ENCODE results near the gene LCLAT1.

Gene LCLAT1

GRCh38 chr2:30448866-30449265 is 1.8 kb downstream of the LCLAT1 start:
- no peak overlapping the region for H3K4me3 ChIP-seq (replicated peaks; ENCODE audit: insufficient read depth, low read length)

DNA sequence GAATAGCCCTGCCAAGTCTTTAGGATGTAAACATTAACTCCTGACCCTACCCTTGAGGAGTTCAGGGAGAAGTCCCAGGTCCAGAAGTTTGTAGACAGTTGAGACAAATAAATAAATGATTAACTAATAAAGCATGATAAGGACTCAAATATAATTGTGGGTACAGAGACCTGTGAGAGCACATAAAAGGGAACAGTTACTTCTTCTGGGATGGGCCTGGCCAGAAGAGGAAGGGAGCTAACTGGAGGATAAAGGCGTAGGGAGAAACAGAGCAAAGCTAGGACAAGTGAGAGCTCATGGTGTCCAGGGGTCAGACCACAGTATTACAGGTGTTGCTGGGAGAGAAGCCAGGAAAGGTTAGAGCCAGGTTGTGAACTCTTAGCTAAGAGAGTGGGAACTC is 3.0 kb downstream of the LCLAT1 start:
- H3K27ac ChIP-seq (replicated peaks): no peak overlapping the region
- no peaks in the 10 kb centered on the region for H3K27me3 ChIP-seq (ENCODE audit: insufficient read depth, poor library complexity, severe bottlenecking)
- no peak overlapping the region for H3K4me3 ChIP-seq (replicated peaks; ENCODE audit: insufficient read depth, low read length)
- no peak for DNase-seq (ENCODE audit: low read depth in 1 of 2, low spot score in 1 of 2)
- TF ChIP-seq SPI1 (IDR thresholded peaks at IDR 0.05; ENCODE audit: borderline replicate concordance, low read depth) (no peak), POLR2AphosphoS5 (IDR thresholded peaks at IDR 0.05; ENCODE audit: low read depth) (no peak), GABPA (IDR thresholded peaks at IDR 0.05; ENCODE audit: low read depth) (no peak), CTCF (IDR thresholded peaks at IDR 0.05; ENCODE audit: insufficient read depth, low read length) (no peak), REST (IDR thresholded peaks at IDR 0.05; ENCODE audit: insufficient replicate concordance, low read depth) (no peak)

More at GRCh38 chr2:30448866-30449265, 1.8 kb downstream of the LCLAT1 start:
- TF ChIP-seq POLR2AphosphoS5 (IDR thresholded peaks at IDR 0.05; ENCODE audit: low read depth): no peak
- no peak for TF ChIP-seq CTCF (IDR thresholded peaks at IDR 0.05; ENCODE audit: insufficient read depth, low read length)
- TF ChIP-seq SPI1 (IDR thresholded peaks at IDR 0.05; ENCODE audit: borderline replicate concordance, low read depth): no peak
- no peak for TF ChIP-seq REST (IDR thresholded peaks at IDR 0.05; ENCODE audit: insufficient replicate concordance, low read depth)
- no peak for TF ChIP-seq GABPA (IDR thresholded peaks at IDR 0.05; ENCODE audit: low read depth)
- Histone ChIP-seq H3K27ac (replicated peaks) (no peak overlapping the region), H3K27me3 (ENCODE audit: insufficient read depth, poor library complexity, severe bottlenecking) (no peaks in the 10 kb centered on the region)
- no peak for DNase-seq (ENCODE audit: low read depth in 1 of 2, low spot score in 1 of 2)

GRCh38 chr2:30453498-30453897 is 6.5 kb downstream of the LCLAT1 start:
- no peak for DNase-seq (ENCODE audit: low read depth in 1 of 2, low spot score in 1 of 2)
- TF ChIP-seq SPI1 (IDR thresholded peaks at IDR 0.05; ENCODE audit: borderline replicate concordance, low read depth) (no peak), POLR2AphosphoS5 (IDR thresholded peaks at IDR 0.05; ENCODE audit: low read depth) (no peak)
- H3K4me3 ChIP-seq (replicated peaks; ENCODE audit: insufficient read depth, low read length): no peak overlapping the region

GRCh38 chr2:30454571-30454970 is 7.5 kb downstream of the LCLAT1 start:
- no peak for DNase-seq (ENCODE audit: low read depth in 1 of 2, low spot score in 1 of 2)
- Histone ChIP-seq H3K27ac (replicated peaks) (no peak overlapping the region), H3K4me3 (replicated peaks; ENCODE audit: insufficient read depth, low read length) (no peak overlapping the region), H3K27me3 (ENCODE audit: insufficient read depth, poor library complexity, severe bottlenecking) (no peaks in the 10 kb centered on the region)
- TF ChIP-seq CTCF (IDR thresholded peaks at IDR 0.05; ENCODE audit: insufficient read depth, low read length): no peak
- no peak for TF ChIP-seq GABPA (IDR thresholded peaks at IDR 0.05; ENCODE audit: low read depth)
- no peak for TF ChIP-seq POLR2AphosphoS5 (IDR thresholded peaks at IDR 0.05; ENCODE audit: low read depth)
- TF ChIP-seq SPI1 (IDR thresholded peaks at IDR 0.05; ENCODE audit: borderline replicate concordance, low read depth): no peak
- no peak for TF ChIP-seq REST (IDR thresholded peaks at IDR 0.05; ENCODE audit: insufficient replicate concordance, low read depth)

More at GRCh38 chr2:30453498-30453897, 6.5 kb downstream of the LCLAT1 start:
- H3K27me3 ChIP-seq (ENCODE audit: insufficient read depth, poor library complexity, severe bottlenecking): no peaks in the 10 kb centered on the region
- no peak overlapping the region for H3K27ac ChIP-seq (replicated peaks)

Data from HL-60 (cell line).